Testis (tissue), 2 donors: ENCODE data around the gene TBC1D30.

ENCODE experiments used
- CTCF ChIP-seq, 3 experiments: fragments of 450-650 bp in 2 of 3; fragments of 200-600 bp in 1 of 3; sonication (generic) in 1 of 3; IDR thresholded peaks; one replicate each; pipeline ENCODE4 v1.5.1; 2016 to 2019; ENCODE audit warnings: antibody characterized with exemption in 3 of 3, mild to moderate bottlenecking in 2 of 3, moderate library complexity in 1 of 3
- POLR2A ChIP-seq: fragments of 450-650 bp; IDR thresholded peaks from one replicate; pipeline ENCODE4 v1.6.1; 2017; ENCODE audit warnings: antibody characterized with exemption, mild to moderate bottlenecking, moderate library complexity

GRCh38 chr12:64893961-64894360, 69.5 kb downstream of the TBC1D30 start:
- no peak for TF ChIP-seq CTCF (IDR thresholded peaks at IDR 0.05)
- no peak for TF ChIP-seq POLR2A
